Measurements from ENCODE around the gene SGSH. TPM values are rescaled to one million over a fixed set of nuclear protein-coding genes. Genes with fewer than 3 reads are reported as not detected.

SGSH gene
- total and polyA plus RNA-seq, 3 donors from 2014 or later: 19.8 to 50.3 (median 29.7) TPM

DNA sequence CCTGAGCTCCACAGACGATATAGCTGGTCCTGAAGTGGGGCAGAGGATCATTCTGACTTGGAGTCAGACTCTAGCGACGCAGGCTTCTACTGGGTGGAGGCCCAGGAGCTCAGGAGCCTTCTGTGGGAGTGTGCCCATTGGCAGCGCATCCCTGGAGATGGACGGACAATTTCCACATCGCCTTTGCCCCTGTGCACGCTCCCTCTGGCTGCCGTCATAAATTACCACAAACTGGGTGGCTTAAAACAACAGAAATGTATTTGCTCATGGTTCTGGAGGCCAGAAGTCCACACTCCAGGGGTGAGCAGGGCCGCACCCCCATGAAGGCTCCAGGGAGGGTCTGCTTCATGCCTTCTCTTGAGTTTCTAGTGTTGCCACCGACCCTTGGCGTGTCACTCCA lies 43.4 kb downstream of the SGSH start:
- no peak for DNase-seq
- Histone ChIP-seq H3K4me3 (no peak overlapping the region), H3K4me1 (no peaks in the 10 kb centered on the region), H3K27ac (no peak overlapping the region), H3K36me3 (ENCODE audit: low read depth, missing control alignments) (no peaks in the 10 kb centered on the region), H3K9me3 (no peaks in the 10 kb centered on the region), H3K27me3 (no peaks in the 10 kb centered on the region)
- TF ChIP-seq POLR2A (IDR thresholded peaks at IDR 0.05): no peak
- TF ChIP-seq, protein P1, sequence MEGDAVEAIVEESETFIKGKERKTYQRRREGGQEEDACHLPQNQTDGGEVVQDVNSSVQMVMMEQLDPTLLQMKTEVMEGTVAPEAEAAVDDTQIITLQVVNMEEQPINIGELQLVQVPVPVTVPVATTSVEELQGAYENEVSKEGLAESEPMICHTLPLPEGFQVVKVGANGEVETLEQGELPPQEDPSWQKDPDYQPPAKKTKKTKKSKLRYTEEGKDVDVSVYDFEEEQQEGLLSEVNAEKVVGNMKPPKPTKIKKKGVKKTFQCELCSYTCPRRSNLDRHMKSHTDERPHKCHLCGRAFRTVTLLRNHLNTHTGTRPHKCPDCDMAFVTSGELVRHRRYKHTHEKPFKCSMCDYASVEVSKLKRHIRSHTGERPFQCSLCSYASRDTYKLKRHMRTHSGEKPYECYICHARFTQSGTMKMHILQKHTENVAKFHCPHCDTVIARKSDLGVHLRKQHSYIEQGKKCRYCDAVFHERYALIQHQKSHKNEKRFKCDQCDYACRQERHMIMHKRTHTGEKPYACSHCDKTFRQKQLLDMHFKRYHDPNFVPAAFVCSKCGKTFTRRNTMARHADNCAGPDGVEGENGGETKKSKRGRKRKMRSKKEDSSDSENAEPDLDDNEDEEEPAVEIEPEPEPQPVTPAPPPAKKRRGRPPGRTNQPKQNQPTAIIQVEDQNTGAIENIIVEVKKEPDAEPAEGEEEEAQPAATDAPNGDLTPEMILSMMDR (IDR thresholded peaks at IDR 0.05): no peak
- 85% methylated on average over 11 of the region's 11 CpGs for WGBS, 2 donors
- intact Hi-C loops (cut with DNase I; ENCODE audit: low total_unique reads): no loop called here

DNA sequence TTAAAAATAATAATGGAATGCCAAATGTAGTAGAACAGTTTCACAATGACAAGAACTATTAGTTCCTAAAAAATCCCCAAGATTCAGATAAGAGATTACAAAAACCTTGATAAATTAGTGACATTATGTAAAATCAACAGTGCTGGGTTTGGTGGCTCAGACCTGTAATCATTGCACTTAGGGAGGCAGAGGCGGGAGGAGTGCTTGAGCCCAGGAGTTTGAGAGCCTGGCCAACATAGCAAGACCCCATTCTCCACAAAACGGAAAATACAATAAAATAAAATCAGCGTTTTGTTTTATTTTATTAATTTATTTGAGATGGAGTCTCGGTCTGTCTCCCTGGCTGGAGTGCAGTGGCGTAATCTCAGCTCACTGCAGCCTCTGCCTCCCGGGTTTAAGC lies 46.2 kb downstream of the SGSH start:
- no peaks in the 10 kb centered on the region for H3K4me1 ChIP-seq
- no peak for TF ChIP-seq POLR2A (IDR thresholded peaks at IDR 0.05)
- TF ChIP-seq, protein P1 (IDR thresholded peaks at IDR 0.05): no peak
- 92% methylated on average over 6 of the region's 6 CpGs for WGBS, 2 donors
- no peaks in the 10 kb centered on the region for H3K36me3 ChIP-seq (ENCODE audit: low read depth, missing control alignments)
- no peak overlapping the region for H3K27ac ChIP-seq
- H3K27me3 ChIP-seq: no peaks in the 10 kb centered on the region
- intact Hi-C loops (cut with DNase I; ENCODE audit: low total_unique reads): no loop called here
- H3K9me3 ChIP-seq: no peaks in the 10 kb centered on the region
- no peak for DNase-seq
- H3K4me3 ChIP-seq: no peak overlapping the region

DNA sequence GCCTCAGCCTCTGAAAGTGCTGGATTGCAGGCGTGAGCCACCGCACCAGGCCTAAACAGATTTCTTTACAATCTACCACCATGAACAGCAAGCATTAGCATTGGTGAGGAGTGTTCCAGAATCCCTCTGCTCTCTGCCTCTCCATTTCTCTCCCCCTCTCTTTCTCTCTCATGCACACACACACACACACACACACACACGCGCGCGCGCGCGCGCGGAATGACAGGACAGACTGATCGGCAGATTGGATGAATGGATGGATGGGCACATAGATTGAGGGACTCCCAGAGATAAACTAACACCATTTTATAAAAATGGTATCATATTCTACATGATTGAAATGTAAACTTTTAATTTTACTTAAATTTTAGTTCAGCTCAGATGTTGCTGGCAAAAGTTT lies 47.0 kb downstream of the SGSH start:
- H3K27ac ChIP-seq: no peak overlapping the region
- TF ChIP-seq, protein P1 (IDR thresholded peaks at IDR 0.05): no peak
- no peak for TF ChIP-seq POLR2A (IDR thresholded peaks at IDR 0.05)
- H3K36me3 ChIP-seq (ENCODE audit: low read depth, missing control alignments): no peaks in the 10 kb centered on the region
- WGBS, 2 donors: 87 to 88% methylated on average over 11 to 12 of the region's 12 CpGs
- H3K27me3 ChIP-seq: no peaks in the 10 kb centered on the region
- no peaks in the 10 kb centered on the region for H3K4me1 ChIP-seq
- no peak overlapping the region for H3K4me3 ChIP-seq
- no peaks in the 10 kb centered on the region for H3K9me3 ChIP-seq
- no peak for DNase-seq
- intact Hi-C loops (cut with DNase I; ENCODE audit: low total_unique reads): no loop called here

DNA sequence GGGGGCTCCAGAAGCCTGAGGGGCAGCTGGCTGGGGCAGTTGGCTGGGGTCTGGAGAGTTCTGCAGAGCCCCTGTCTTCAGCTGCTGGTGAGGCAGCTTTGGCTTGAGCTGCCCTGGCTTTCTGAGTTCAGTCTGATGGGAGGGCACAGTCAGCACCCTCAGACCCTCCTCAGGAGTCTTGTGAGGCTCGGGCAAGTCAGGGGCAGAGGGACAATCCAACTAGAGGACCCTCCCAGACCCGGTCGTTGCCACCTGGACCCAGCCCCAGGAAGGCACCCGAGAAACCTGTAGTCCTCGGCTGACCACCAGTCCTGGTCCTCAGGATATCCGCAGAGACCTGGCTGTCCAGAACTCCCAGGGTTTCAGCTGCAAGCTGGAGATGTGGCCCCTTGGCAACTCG lies 48.5 kb downstream of the SGSH start:
- H3K4me3 ChIP-seq: no peak overlapping the region
- H3K36me3 ChIP-seq (ENCODE audit: low read depth, missing control alignments): no peaks in the 10 kb centered on the region
- H3K27ac ChIP-seq: no peak overlapping the region
- no peak for DNase-seq
- H3K27me3 ChIP-seq: no peaks in the 10 kb centered on the region
- no peaks in the 10 kb centered on the region for H3K9me3 ChIP-seq
- no peaks in the 10 kb centered on the region for H3K4me1 ChIP-seq
- TF ChIP-seq, protein P1 (IDR thresholded peaks at IDR 0.05): no peak
- TF ChIP-seq POLR2A (IDR thresholded peaks at IDR 0.05): no peak
- 90 to 93% methylated on average over 4 to 7 of the region's 7 CpGs for WGBS, 2 donors
- intact Hi-C loops (cut with DNase I; ENCODE audit: low total_unique reads): no loop called here

DNA sequence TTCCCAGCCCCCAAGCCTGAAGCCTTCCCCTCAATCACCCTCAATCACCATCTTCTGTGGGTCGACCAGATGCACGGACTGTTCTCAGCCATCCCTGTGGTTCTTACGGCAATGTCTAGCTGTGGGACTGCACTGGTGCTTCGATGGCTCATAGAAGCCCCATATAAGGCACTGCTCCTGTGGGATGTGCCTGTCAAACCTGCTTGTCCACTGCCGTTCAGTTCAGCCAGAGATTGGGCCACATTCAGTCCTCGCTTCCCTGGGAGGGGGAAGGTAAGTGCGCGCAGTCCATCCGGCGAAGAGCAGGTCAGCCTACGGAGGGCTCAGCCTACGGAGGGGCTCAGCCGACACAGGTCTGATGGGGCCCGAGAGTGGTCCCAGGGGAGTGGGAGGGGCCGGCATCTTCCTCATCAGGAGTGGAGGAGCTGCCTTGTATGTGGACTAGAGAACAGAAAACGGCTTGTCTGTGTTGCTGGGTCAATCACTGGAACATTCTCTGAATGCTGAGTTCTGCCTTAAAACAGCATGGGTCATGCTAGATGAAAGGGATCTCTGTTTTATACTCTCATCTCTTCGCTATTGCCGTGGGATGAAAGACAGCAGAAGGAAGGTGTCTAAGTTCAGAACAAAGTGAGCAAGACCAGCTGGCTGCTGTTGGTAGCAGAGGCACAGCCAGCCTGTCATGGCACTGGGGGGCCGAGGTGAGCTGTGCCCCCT lies 50.2 kb downstream of the SGSH start, which contains the start of gene CARD14:
Gene CARD14, plus strand, starts transcription at position 247 of the 717 bp plus-strand sequence. CDS start 11,409 bp downstream, outside the sequence.
- no peak for DNase-seq
- Histone ChIP-seq H3K4me3 (no peak within 1 kb of the TSS), H3K27ac (no peak within 1 kb of the TSS), H3K9me3 (no peaks in the 10 kb centered on the region), H3K36me3 (ENCODE audit: low read depth, missing control alignments) (no peaks in the 10 kb centered on the region), H3K27me3 (no peaks in the 10 kb centered on the region), H3K4me1 (no peaks in the 10 kb centered on the region)
- intact Hi-C loops (cut with DNase I; ENCODE audit: low total_unique reads): no loop called here
- TF ChIP-seq, protein P1 (IDR thresholded peaks at IDR 0.05): no peak
- TF ChIP-seq POLR2A (IDR thresholded peaks at IDR 0.05): no peak
- WGBS, 2 donors: 71 to 72% methylated on average over 9 to 19 of the region's 19 CpGs

All from testis (tissue), 3 donors.